ENCODE data around the gene CLEC1B. TPM values are rescaled to one million over a fixed set of nuclear protein-coding genes. Genes with fewer than 3 reads are reported as not detected.
"Not testable (repeated sequence)": the region's sequence is repeated elsewhere in the genome, so short reads cannot be mapped to it uniquely, and the experiment has no call there.

CLEC1B gene
- total RNA-seq, 4 donors from 2014 or later = not detected

GRCh38 chr12:10001171-10001776, 2.4 kb upstream of the CLEC1B start:
- Histone ChIP-seq H3K27ac (no peak overlapping the region), H3K4me3 (no peak overlapping the region), H3K27me3 (no peaks in the 10 kb centered on the region), H3K9me3 (peaks cover 0 to 4% (median 0%) of the 10 kb centered on the region in 4 donors), H3K4me1 (no peaks in the 10 kb centered on the region), H3K36me3 (no peaks in the 10 kb centered on the region)
- TF ChIP-seq POLR2A (IDR thresholded peaks at IDR 0.05) = no peak
- 86 to 90% methylated on average over 4 of the region's 4 CpGs for WGBS, 2 donors
- no peak for DNase-seq (ENCODE audit: low spot score in 2 of 2)

GRCh38 chr12:9992296-9992695, 6.6 kb downstream of the CLEC1B start:
- 47 to 54% methylated on average over 4 of the region's 4 CpGs for WGBS, 2 donors
- Histone ChIP-seq H3K36me3 (no peaks in the 10 kb centered on the region), H3K4me1 (no peaks in the 10 kb centered on the region), H3K27ac (no peak overlapping the region), H3K4me3 (no peak overlapping the region), H3K9me3 (no peaks in the 10 kb centered on the region), H3K27me3 (no peaks in the 10 kb centered on the region)
- TF ChIP-seq EP300 (IDR thresholded peaks at IDR 0.05) = no peak
- no peak for DNase-seq (ENCODE audit: low spot score in 2 of 2)

- 61 to 69% methylated on average over 3 of the region's 3 CpGs for WGBS, 2 donors
- no peaks in the 10 kb centered on the region for H3K27me3 ChIP-seq
- no peaks in the 10 kb centered on the region for H3K36me3 ChIP-seq
- H3K27ac ChIP-seq = no peak overlapping the region
- H3K4me3 ChIP-seq = no peak overlapping the region
- no peaks in the 10 kb centered on the region for H3K9me3 ChIP-seq
- TF ChIP-seq POLR2A (IDR thresholded peaks at IDR 0.05) = no peak
- no peak for TF ChIP-seq CTCF (IDR thresholded peaks at IDR 0.05)
- no peak for TF ChIP-seq EP300 (IDR thresholded peaks at IDR 0.05)
- H3K4me1 ChIP-seq = no peaks in the 10 kb centered on the region
- no peak for DNase-seq (ENCODE audit: low spot score in 2 of 2)
These were observed 7.0 kb downstream of the CLEC1B start for GRCh38 chr12:9991876-9992275.

- H3K9me3 ChIP-seq = no peaks in the 10 kb centered on the region
- no peak for TF ChIP-seq CTCF (IDR thresholded peaks at IDR 0.05)
- no peak for TF ChIP-seq POLR2A (IDR thresholded peaks at IDR 0.05)
- TF ChIP-seq EP300 (IDR thresholded peaks at IDR 0.05) = no peak
- no peak for DNase-seq (ENCODE audit: low spot score in 2 of 2)
- no peaks in the 10 kb centered on the region for H3K27me3 ChIP-seq
- no peak overlapping the region for H3K4me3 ChIP-seq
- H3K36me3 ChIP-seq = no peaks in the 10 kb centered on the region
- no peak overlapping the region for H3K27ac ChIP-seq
- H3K4me1 ChIP-seq = no peaks in the 10 kb centered on the region
- WGBS, 2 donors = 74 to 77% methylated on average over 3 of the region's 3 CpGs
These were observed 18.8 kb downstream of the CLEC1B start for GRCh38 chr12:9980126-9980525.

GRCh38 chr12:9977916-9978315, 21.0 kb downstream of the CLEC1B start:
- DNase-seq (ENCODE audit: low spot score in 2 of 2) = no peak
- TF ChIP-seq EP300 (IDR thresholded peaks at IDR 0.05) = no peak
- no peak for TF ChIP-seq CTCF (IDR thresholded peaks at IDR 0.05)
- TF ChIP-seq POLR2A (IDR thresholded peaks at IDR 0.05) = no peak
- Histone ChIP-seq H3K27me3 (no peaks in the 10 kb centered on the region), H3K36me3 (no peaks in the 10 kb centered on the region), H3K4me3 (no peak overlapping the region), H3K27ac (no peak overlapping the region), H3K9me3 (no peaks in the 10 kb centered on the region), H3K4me1 (no peaks in the 10 kb centered on the region)

GRCh38 chr12:9976626-9977025, 22.3 kb downstream of the CLEC1B start:
- not testable (repeated sequence) for H3K27me3 ChIP-seq; H3K4me3 ChIP-seq; H3K27ac ChIP-seq; DNase-seq (ENCODE audit: low spot score in 2 of 2); H3K4me1 ChIP-seq; H3K9me3 ChIP-seq; H3K36me3 ChIP-seq
- WGBS, 2 donors = 62 to 65% methylated on average over 5 of the region's 5 CpGs

GRCh38 chr12:9975614-9976013, 23.3 kb downstream of the CLEC1B start:
- WGBS, 2 donors = 92 to 94% methylated on average over 2 of the region's 2 CpGs
- H3K27ac ChIP-seq = no peak overlapping the region
- no peaks in the 10 kb centered on the region for H3K27me3 ChIP-seq
- no peaks in the 10 kb centered on the region for H3K9me3 ChIP-seq
- H3K4me1 ChIP-seq = no peaks in the 10 kb centered on the region
- no peak for DNase-seq (ENCODE audit: low spot score in 2 of 2)
- no peak for TF ChIP-seq POLR2A (IDR thresholded peaks at IDR 0.05)
- TF ChIP-seq CTCF (IDR thresholded peaks at IDR 0.05) = no peak
- no peak for TF ChIP-seq EP300 (IDR thresholded peaks at IDR 0.05)
- H3K36me3 ChIP-seq = no peaks in the 10 kb centered on the region
- H3K4me3 ChIP-seq = no peak overlapping the region

GRCh38 chr12:9974731-9975130, 24.2 kb downstream of the CLEC1B start:
- not testable (repeated sequence) for H3K4me3 ChIP-seq; H3K36me3 ChIP-seq; H3K27me3 ChIP-seq; DNase-seq (ENCODE audit: low spot score in 2 of 2); H3K9me3 ChIP-seq; H3K27ac ChIP-seq; H3K4me1 ChIP-seq
- 94 to 96% methylated on average over 2 of the region's 2 CpGs for WGBS, 2 donors

Measured in tibial nerve (tissue), 4 donors.